HCT116 (cell line): ENCODE data around the gene BOD1.

Experiments used
- EZH2 ChIP-seq: fragments of 200-600 bp; sonication (generic); IDR thresholded peaks from 2 replicates; pipeline ENCODE4 v1.6.1; 2017; ENCODE audit warnings: antibody characterized with exemption, mixed run types
- POLR2A ChIP-seq: IDR thresholded peaks from 2 replicates; pipeline ENCODE4 v1.7.0; 2011; ENCODE audit warnings: borderline replicate concordance; ENCODE audit not compliant: insufficient read depth, insufficient read length; ENCODE audit errors: extremely low read depth
- TF ChIP-seq, protein P1 (sequence below), 3 experiments: fragments of 200-600 bp in 1 of 3; sonication (generic) in 1 of 3; IDR thresholded peaks in 2 of 3; conservative IDR thresholded peaks in 1 of 3; 2 replicates each; pipeline ENCODE4 v1.5.1; 2012 to 2017; ENCODE audit warnings: low read depth in 2 of 3, low read length in 2 of 3, antibody characterized with exemption in 1 of 3, borderline replicate concordance in 1 of 3, control low read depth in 1 of 3, mild to moderate bottlenecking in 1 of 3, mixed read lengths in 1 of 3, mixed run types in 1 of 3, moderate library complexity in 1 of 3; ENCODE audit not compliant: insufficient read depth in 1 of 3

DNA sequence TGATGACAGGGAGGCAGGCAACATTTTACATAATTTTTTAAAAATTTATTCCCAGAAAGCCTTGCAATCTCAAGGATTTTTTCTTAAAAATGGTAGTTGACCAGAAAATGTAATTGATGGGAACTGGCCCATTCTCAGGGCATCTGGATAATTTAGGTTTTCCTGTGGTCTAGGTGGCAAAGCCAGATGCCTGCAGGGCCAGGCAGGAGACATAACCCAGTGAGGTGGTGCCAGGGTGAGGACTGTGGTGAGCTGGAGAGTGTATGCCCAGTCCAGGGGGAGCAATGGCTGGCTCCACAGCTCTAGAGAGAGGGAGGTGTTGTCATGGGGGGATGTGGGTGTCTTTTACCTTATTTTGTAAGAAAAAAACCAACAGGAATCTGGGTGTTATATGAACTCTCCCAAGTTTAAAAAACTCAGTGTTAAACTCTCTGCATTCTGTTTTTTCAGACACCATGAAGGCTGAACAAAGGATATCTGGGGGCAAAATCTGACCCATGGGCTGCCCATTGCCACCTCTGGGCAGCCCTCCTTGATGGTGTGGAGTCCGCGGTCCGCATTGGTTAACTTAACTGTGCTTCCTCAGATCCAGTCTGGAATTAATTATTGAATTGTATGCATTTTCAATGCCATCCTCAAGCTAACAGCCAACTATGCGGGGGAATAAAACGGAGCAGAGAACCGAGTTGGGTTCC is 43.9 kb downstream of the BOD1 start:
- no peak for TF ChIP-seq EZH2
- TF ChIP-seq, protein P1, sequence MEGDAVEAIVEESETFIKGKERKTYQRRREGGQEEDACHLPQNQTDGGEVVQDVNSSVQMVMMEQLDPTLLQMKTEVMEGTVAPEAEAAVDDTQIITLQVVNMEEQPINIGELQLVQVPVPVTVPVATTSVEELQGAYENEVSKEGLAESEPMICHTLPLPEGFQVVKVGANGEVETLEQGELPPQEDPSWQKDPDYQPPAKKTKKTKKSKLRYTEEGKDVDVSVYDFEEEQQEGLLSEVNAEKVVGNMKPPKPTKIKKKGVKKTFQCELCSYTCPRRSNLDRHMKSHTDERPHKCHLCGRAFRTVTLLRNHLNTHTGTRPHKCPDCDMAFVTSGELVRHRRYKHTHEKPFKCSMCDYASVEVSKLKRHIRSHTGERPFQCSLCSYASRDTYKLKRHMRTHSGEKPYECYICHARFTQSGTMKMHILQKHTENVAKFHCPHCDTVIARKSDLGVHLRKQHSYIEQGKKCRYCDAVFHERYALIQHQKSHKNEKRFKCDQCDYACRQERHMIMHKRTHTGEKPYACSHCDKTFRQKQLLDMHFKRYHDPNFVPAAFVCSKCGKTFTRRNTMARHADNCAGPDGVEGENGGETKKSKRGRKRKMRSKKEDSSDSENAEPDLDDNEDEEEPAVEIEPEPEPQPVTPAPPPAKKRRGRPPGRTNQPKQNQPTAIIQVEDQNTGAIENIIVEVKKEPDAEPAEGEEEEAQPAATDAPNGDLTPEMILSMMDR (IDR thresholded peaks at IDR 0.05 in 2 of 3, conservative IDR thresholded peaks at IDR 0.05 in 1 of 3; ENCODE audit: borderline replicate concordance in 1 of 3, insufficient read depth in 1 of 3, low read depth in 2 of 3, low read length in 2 of 3): no peak
- no peak for TF ChIP-seq POLR2A
